Inflammatory macrophage (primary cell): ENCODE results near the gene HLA-DPA1.
A peak's percentile ranks its signal among the peaks of the same experiment; 100 is the strongest.

ENCODE experiments used
- DNase-seq, 2 donors: peaks; one replicate each; pipeline ENCODE4 v3.0.0-alpha.2; 2020 to 2022

HLA-DPA1 gene

GRCh38 chr6:33061987-33062386 lies 11.5 kb downstream of the HLA-DPA1 start:
- peak; percentile 71 to 77 for DNase-seq

GRCh38 chr6:33057222-33058150 lies 16.0 kb downstream of the HLA-DPA1 start:
- DNase-seq, result peak; percentile 13 to 36

- DNase-seq, result no peak
These were observed 20.2 kb downstream of the HLA-DPA1 start for GRCh38 chr6:33053230-33053629.

GRCh38 chr6:33052627-33053026 lies 20.8 kb downstream of the HLA-DPA1 start:
- DNase-seq, result no peak

GRCh38 chr6:33050014-33050810 lies 23.2 kb downstream of the HLA-DPA1 start:
- DNase-seq, result peak; percentile 55 to 72

- no peak for DNase-seq
These were observed 24.0 kb downstream of the HLA-DPA1 start for GRCh38 chr6:33049323-33050013.

- no peak for DNase-seq
These were observed 33.3 kb downstream of the HLA-DPA1 start for GRCh38 chr6:33040157-33040556.

- peak in 1 of 2 donors; percentile 67 for DNase-seq
These were observed 36.9 kb downstream of the HLA-DPA1 start for GRCh38 chr6:33036535-33036934.

- no peak for DNase-seq
These were observed 38.9 kb downstream of the HLA-DPA1 start for GRCh38 chr6:33034554-33034953.

GRCh38 chr6:33030245-33030644 lies 43.2 kb downstream of the HLA-DPA1 start:
- no peak for DNase-seq

GRCh38 chr6:33029328-33030184 lies 43.9 kb downstream of the HLA-DPA1 start:
- DNase-seq, result peak; percentile 97 to 98

- DNase-seq, result peak; percentile 41 to 42
These were observed 45.1 kb downstream of the HLA-DPA1 start for GRCh38 chr6:33028220-33028849.

- no peak for DNase-seq
These were observed 48.9 kb downstream of the HLA-DPA1 start for GRCh38 chr6:33024521-33024920.

GRCh38 chr6:33023536-33023935 lies 49.9 kb downstream of the HLA-DPA1 start:
- no peak for DNase-seq

GRCh38 chr6:33021917-33022316 lies 51.5 kb downstream of the HLA-DPA1 start:
- DNase-seq, result no peak

GRCh38 chr6:33019372-33019771 lies 54.1 kb downstream of the HLA-DPA1 start:
- no peak for DNase-seq

- DNase-seq, result peak; percentile 95 to 98
These were observed 54.5 kb downstream of the HLA-DPA1 start for GRCh38 chr6:33018904-33019303.

- DNase-seq, result no peak
These were observed 55.0 kb downstream of the HLA-DPA1 start for GRCh38 chr6:33018418-33018817.

GRCh38 chr6:33017694-33018353 lies 55.6 kb downstream of the HLA-DPA1 start:
- peak; percentile 84 to 86 for DNase-seq

GRCh38 chr6:33017018-33017417 lies 56.4 kb downstream of the HLA-DPA1 start:
- no peak for DNase-seq

GRCh38 chr6:33015798-33016197 lies 57.7 kb downstream of the HLA-DPA1 start:
- no peak for DNase-seq
